Spleen (tissue), 7 donors: ENCODE results near the gene TEX10.

Experiments used
- POLR2A ChIP-seq, 3 donors: fragments of 450-650 bp; IDR thresholded peaks; one replicate each; pipeline ENCODE4 v1.5.1; 2017; ENCODE audit warnings: antibody characterized with exemption in 3 of 3, mild to moderate bottlenecking in 1 of 3
- POLR2AphosphoS5 ChIP-seq, 3 donors: sonication (generic); formaldehyde crosslinking; IDR thresholded peaks; one replicate each; pipeline ENCODE4 v1.5.1; 2017; ENCODE audit warnings: antibody characterized with exemption in 3 of 3
- TF ChIP-seq, protein P1 (sequence below), 11 experiments: fragments of 200-600 bp in 7 of 11; fragments of 450-650 bp in 4 of 11; sonication (generic) in 4 of 11; IDR thresholded peaks in 8 of 11; conservative IDR thresholded peaks in 3 of 11; 1 replicate in 7 of 11; 2 replicates in 4 of 11; pipeline versions ENCODE4 v1.4.0 to v1.8.0; 2016 to 2021; ENCODE audit warnings: antibody characterized with exemption in 11 of 11, inconsistent platforms in 4 of 11, mild to moderate bottlenecking in 1 of 11
- donor health status: DM: no; HTN: no; CAD: no; lungs with moderate emphysema.
- donor health status: DM: no; HTN: no; CAD: no.
- donor health status: DM: no; HTN: no; CAD: no.

DNA sequence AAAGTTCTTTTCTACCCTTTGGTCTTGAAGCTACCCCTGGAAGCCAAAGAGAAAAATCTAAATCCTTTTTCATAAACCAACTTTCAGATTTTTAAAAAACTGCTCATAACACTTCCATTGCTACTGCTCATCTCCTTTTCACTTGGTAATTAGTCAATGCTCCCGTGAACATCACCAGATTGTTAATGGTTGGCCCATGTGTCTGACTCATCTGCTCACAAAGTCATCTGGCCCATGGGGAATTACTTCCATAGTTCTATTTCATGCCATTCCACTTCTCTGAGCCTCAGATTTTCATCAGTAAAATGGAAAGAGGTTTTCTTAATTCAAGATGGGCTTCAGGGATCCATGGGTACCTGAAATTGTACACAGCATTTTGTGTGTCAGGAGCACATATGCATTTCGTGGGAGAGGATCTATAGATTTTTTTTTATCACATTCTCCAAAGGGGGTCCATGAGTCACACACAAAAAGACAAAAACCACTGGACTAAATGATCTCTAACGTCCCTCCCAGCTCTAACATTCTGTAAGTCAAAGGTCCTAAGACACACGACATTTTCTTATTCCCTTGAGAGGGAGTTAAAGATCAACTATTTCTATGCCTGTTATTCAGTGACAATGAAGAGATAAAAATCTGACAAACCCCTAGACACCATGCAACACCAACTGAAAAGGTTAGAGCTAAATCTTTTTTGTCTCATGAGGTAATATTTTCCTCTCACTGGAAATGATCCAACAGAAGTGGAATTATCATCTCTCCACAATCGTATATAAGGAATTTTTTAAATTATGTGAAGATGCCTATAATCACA lies 75.4 kb downstream of the TEX10 start:
- TF ChIP-seq, protein P1, sequence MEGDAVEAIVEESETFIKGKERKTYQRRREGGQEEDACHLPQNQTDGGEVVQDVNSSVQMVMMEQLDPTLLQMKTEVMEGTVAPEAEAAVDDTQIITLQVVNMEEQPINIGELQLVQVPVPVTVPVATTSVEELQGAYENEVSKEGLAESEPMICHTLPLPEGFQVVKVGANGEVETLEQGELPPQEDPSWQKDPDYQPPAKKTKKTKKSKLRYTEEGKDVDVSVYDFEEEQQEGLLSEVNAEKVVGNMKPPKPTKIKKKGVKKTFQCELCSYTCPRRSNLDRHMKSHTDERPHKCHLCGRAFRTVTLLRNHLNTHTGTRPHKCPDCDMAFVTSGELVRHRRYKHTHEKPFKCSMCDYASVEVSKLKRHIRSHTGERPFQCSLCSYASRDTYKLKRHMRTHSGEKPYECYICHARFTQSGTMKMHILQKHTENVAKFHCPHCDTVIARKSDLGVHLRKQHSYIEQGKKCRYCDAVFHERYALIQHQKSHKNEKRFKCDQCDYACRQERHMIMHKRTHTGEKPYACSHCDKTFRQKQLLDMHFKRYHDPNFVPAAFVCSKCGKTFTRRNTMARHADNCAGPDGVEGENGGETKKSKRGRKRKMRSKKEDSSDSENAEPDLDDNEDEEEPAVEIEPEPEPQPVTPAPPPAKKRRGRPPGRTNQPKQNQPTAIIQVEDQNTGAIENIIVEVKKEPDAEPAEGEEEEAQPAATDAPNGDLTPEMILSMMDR (IDR thresholded peaks at IDR 0.05 in 8 of 11, conservative IDR thresholded peaks at IDR 0.05 in 3 of 11), result no peak
- no peak for TF ChIP-seq POLR2A (IDR thresholded peaks at IDR 0.05)
- TF ChIP-seq POLR2AphosphoS5 (IDR thresholded peaks at IDR 0.05), result no peak
